SKM-1 treated with dmso at 0.1 percent for 144 hours (cell line): Measurements from ENCODE around the gene KCNK10.

Source experiments
- DNase-seq: peaks from one replicate; lab custom pipeline; 2025; ENCODE audit not compliant: unreplicated experiment; lab: John Stamatoyannopoulos, UW

KCNK10 gene

GRCh38 chr14:88232771-88233170 is 90.3 kb downstream of the KCNK10 start:
- no peak for DNase-seq

DNA sequence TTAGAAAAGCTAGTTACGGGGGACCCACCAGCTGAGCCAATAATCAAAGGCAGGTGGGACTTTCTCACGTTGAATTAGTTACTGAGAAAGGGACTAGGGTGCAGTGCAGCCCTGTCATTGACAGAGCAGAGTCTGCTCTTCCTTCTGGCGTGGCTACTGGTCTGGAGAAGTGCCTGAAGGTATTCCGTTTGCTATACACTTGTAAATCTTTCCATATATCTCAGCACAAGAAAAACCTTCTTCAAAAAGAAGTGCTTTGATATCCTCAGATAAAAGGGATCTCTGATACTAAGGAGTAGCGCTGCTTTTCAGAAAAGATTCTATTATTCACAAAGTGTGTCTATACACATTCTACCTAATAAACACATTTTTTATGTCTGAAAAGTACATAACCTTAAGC is 91.5 kb downstream of the KCNK10 start:
- DNase-seq = no peak

DNA sequence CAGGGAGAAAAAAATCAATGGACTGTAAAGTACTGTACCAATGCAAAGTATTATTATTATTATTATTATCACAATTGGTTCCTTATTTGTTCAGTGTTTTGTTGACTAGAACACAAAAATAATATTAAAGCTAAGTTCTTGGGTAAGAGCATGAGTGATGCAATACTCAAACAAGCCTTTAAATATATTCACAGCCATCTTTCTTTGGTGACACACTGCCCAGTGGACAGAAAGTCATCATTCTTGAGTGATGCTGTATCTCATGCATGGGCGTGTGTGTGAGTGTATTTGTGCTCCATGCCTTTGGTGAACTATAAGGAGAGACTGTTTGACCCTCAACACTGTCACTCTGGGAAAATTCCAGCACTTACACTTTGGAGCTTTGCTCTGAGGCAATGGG is 93.6 kb downstream of the KCNK10 start:
- no peak for DNase-seq

DNA sequence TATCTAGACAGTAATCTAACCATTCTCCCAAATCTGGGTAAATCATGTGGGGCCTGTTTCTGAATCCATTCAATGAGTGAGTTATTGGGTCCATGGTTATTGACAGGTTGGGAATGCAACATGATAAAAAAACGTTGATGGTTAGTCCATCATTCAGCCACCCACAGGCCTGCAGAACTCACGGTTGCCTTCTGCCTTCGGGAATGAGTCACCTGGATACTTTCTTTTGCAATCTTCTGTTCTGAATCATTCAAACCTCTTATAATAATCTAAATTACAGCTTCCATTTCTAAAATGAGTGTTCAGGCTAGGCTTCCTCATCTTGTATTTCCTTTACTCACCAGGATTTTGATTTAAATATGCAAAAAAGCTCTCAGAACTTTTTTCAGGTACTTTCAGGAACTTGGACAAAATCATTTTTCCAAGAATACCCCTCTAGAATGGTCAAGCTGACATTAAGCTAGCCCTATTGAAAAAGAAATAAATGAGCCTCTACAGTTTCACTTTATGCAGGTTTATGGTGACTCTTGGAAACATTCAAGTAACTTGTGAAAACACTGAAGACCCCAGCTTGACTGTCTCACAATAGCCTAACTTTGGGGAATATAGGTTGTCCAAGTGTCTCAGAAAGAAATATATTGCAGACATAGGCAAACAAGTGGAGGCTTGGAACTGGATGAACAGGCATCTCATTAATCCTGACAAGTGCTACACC is 94.4 kb downstream of the KCNK10 start:
- DNase-seq = no peak

DNA sequence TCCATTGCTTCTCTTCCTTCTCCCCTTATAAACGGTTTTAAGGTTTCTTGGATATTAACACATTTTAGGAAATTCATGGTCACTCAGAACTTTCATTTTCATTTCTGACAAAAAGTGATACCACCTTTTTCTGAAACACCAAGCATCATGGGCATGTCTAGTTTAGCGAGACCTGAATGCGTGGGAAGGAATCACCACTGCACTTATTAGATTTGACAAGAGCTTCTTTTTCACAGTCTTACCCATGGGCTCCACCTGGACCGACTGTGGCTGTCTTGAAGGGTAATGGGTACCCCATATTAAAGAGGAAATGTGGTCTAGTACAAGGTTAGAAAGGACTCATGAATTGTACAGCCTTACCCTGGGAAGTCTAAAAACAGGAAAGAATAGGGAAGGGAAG is 95.4 kb downstream of the KCNK10 start:
- no peak for DNase-seq

GRCh38 chr14:88225721-88226120 is 97.3 kb downstream of the KCNK10 start:
- DNase-seq = no peak

- DNase-seq = no peak
Measured at GRCh38 chr14:88218119-88218915, 104.8 kb downstream of the KCNK10 start.

GRCh38 chr14:88212691-88213090 is 110.4 kb downstream of the KCNK10 start:
- no peak for DNase-seq

DNA sequence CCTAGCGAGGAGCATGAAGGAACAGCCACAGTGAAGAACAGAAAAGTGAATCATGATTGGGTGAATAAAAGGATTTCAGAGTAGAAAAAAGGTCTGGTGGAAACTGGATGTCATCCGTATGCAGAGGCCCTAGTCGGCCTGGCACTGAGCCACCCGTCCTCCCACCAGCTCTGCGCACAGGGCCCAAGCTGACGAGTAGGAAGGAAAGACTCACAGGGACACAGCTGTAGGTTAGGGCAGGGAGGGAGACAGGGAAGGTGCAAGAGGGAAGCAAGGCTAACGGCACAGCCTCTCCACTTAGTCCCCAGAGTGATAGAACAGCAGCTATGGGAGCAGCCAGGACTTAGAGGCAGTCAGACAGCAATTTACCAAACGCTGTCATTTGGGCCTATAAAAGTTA is 112.6 kb downstream of the KCNK10 start:
- no peak for DNase-seq

- DNase-seq = no peak
Measured at GRCh38 chr14:88209273-88209672, 113.8 kb downstream of the KCNK10 start.

- DNase-seq = no peak
Measured at GRCh38 chr14:88208858-88209257, 114.2 kb downstream of the KCNK10 start.

DNA sequence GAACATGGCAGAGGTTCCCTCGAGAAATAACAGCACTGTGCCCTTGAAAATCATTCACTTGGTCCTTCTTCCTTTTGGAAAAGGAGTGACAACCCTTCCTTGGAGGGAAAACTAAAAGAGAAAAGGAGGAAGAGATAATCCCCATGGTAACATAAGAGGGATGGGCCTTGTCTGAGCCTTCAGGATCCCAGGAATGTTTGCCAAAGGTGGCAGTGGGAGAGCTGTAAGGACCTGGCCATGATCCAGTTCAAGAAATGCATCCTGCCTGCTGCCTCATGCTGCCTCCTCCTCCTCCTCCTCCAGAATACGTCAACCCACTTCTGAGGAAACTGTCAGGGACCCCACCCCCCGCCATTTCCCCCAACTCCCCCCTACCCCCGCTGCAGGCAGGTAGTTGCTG is 118.8 kb downstream of the KCNK10 start:
- DNase-seq = no peak

- DNase-seq = no peak
Measured at GRCh38 chr14:88203291-88203690, 119.8 kb downstream of the KCNK10 start.

GRCh38 chr14:88202286-88202685 is 120.8 kb downstream of the KCNK10 start:
- DNase-seq = no peak

- DNase-seq = no peak
Measured at GRCh38 chr14:88201851-88202250, 121.2 kb downstream of the KCNK10 start.

- no peak for DNase-seq
Measured at GRCh38 chr14:88199882-88200281, 123.2 kb downstream of the KCNK10 start.

DNA sequence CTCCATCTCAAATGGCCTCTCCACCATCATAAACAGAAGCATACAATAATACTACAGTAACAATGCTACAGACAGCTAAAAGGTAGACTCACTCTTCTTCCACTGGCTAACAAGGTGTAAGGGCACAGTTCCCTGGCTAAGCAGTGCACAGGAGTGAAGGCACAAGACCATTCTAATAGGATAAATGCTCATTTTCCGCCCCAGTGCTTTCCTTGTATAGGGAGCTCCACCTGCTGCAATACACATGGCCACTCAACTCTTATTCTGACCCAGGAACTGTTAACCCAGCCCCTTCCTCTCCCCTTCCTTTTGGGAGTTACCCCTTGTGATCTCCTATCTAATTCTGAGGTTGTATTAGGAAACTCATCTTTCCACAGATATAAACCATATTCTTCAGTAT is 124.6 kb downstream of the KCNK10 start:
- no peak for DNase-seq

DNA sequence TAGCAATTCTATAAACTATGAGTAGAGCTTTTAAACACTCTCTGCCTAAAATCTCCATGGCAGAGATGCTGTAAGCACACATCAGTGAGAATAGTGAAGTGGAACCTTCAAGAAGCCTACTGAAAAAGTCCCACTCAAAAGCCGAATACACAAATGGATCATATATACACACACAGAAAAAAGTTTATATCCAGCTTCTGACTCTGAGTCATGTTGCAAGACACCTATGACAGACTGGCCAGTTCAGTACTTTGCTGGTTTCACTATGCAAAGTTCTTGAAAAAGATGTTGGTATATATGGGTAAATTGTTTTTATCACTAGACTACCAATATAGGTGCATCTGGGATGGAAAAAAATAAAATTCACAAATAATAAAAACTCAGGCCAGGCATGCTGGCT is 126.1 kb downstream of the KCNK10 start:
- no peak for DNase-seq

DNA sequence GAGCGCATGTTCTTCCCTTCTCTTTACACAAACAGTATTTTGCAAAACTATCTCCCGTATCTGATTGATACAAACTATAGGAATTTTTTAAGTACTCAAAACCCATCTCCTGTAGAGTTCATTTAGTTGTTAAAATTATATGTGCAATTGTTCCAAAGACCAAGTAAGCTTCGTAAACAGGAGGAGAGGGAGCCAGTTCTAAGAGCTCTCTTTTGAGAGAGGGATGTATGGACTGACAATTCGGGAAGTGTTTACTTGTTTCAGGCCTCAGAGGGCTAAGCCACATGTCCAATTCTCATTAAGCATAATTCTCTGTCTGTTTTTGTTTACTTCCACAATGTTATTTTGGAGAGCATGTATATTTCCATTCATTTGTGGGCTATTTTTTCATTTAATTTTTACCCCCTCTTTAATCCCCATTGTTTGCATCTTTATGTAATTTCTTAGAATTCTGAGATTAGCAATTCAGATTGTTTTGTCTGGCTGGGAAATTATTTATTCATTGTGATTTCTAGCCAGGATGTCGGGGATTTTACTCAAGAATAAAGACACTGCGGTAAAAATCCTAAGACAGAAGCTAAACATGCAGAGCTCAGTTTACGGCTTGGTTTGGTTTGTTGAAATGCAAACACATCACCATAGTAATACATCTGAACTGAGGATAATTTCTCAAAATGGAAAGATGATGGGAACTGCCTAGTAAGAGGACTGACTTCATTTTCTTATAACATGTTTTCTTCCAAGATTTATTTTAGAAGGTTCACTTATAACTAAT is 126.8 kb downstream of the KCNK10 start:
- no peak for DNase-seq

DNA sequence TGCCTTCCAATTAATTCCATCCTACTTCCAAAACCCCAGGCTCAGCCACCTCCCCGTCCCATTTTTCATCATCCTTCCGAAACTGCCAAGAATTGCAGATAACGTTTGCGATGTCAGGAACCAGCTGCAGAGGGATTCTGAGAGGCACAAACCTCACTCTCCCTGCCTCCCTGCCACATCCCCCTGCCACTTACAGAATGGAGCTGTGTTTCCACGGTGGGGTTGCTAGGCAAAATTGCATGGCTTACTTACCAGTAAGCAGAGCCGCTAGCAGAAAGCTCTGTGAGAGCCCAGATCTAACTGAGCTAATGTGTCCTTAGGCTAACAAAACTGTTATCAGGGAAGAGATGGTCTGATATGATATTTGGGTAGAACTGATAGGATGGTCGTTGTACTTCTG is 127.4 kb downstream of the KCNK10 start:
- no peak for DNase-seq

- DNase-seq = no peak
Measured at GRCh38 chr14:88194531-88194930, 128.5 kb downstream of the KCNK10 start.

- DNase-seq = no peak
Measured at GRCh38 chr14:88191605-88192004, 131.5 kb downstream of the KCNK10 start.
